DMS79 treated with DMSO at 0.1 percent for 48 hours (cell line): ENCODE results near the gene HSPA6.
A peak's percentile ranks its signal among the peaks of the same experiment; 100 is the strongest.
"Not testable (repeated sequence)": the region's sequence is repeated elsewhere in the genome, so short reads cannot be mapped to it uniquely, and the experiment has no call there.

Experiments
- DNase-seq: peaks from one replicate; lab custom pipeline; 2025; lab: John Stamatoyannopoulos, UW

The HSPA6 gene

DNA sequence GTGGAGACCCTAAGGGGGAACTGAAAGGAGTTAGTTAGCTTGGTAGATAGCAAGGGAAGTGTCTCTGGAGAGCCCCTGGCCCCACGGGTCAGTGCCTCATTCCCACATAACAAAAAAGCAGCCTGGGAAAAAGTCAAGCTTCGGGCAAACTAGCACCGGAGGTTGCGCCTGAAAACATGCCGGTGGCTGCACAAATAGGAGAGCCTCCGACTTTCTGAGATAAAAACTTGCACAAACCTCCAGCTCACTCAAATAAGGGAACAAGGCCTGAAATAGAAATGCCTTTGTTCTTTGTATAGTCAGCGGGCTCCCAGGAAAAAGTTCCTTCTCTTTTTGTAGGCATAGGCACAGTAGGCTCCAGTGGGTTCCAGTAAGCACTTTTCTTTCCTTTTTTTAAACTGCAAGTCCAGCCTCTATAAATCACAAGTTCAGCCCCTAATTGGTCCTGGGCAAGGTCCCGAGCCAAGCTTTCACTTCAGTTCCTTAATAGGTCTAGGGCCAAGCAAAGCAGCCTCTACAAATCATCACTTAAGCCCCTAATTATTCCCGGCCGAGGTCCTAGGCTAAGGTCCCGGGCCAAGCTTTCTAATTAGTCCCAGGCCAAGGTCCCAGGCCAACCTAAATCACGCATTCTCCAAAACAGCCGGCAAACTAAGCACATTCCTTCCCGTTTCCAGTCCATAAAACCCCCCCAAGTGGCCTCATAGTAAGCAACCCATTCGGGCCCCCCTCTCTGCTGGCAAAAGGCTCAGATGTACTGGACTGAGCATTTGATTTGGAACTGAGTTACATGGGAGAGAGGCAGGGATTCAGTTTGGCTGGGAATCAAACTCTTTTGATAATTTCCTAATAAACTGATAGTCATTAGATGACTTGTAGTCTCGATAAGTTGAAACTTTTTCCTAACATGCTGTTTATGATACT is 8.6 kb downstream of the HSPA6 start:
- DNase-seq, result not testable (repeated sequence)

DNA sequence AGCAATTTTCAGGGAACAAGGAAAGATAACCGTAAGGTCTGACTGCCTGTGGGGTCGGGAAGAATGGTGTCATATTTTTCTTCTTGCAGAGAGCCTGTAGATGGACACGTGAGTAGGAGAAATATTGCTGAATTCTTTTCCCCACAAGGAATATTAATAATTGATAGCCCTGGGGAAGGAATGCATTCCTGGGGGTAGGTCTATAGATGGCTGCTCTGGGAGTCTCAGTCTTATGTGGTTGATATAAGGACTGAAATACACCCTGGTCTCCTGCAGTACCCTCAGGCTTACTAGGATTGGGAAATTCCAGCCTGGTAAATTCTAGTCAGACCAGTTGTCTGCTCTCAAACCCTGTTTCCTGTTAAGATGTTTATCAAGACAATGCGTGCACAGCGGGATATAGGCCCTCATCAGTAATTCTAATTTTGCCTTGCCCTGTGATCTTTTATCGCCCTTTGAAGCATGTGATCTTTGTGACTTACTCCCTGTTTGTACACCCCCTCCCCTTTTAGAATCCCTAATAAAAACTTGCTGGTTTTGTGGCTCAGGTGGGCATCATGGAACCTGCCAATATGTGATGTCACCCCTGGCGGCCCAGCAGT is 12.8 kb downstream of the HSPA6 start:
- not testable (repeated sequence) for DNase-seq

GRCh38 chr1:161538925-161539479 is 14.7 kb downstream of the HSPA6 start:
- not testable (repeated sequence) for DNase-seq

DNA sequence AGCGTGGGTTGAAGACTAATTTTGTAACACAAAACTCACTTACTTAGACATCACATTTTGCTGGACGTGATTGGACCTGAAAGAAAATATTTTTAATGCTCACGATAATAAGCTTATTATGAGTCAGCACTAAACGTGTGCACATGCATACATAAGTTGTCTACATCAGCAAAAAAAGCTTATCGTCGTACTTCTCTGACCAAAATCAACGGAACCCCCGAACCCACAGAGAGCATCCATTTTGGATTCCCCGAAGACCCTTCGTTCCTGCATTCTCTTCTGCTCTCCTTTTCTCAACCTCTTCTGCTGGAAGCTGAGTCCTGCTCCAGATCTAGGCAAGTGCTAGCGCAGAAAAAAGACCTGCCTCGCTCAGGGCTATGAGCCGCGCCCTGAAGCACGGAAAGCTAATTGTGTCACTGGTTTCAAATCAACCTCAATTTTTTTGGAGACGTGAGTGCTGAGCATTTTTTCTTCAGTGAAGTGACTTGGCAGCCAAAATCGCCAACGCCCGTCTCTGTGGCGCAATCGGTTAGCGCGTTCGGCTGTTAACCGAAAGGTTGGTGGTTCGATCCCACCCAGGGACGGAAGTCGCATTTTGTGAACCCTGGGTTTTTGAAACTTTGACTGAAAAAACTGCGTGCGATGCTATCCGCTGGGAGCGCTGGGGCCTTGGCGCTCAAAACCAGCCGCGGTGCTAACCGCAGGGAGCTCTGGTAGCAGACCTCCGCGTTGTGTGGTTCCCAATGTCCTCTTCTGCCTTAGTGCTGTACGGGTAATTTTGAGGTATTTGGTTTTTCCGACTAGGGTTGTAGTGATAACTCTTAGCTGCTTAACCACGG is 15.6 kb downstream of the HSPA6 start:
- peak; percentile 53 for DNase-seq

DNA sequence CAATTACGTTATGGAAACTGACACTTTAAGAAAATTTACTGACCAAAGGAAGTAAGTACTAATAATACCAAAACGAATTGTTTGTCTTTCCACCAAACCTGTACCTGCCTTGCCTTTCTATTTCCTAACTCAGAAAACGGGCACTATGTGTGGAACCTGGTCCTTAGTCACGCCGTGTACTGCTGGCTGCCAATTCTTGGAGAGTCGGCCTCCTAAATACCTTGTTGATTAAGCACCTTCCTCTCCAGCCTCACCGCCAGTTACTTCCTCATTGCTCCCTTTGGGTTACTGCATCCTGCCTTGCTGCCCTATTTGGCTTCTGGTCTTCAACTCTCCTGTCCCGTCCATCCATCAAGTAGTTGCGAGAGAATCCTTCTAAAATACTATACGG is 16.2 kb downstream of the HSPA6 start:
- DNase-seq, result not testable (repeated sequence)

- not testable (repeated sequence) for DNase-seq
Measured at GRCh38 chr1:161542091-161542559, 17.8 kb downstream of the HSPA6 start.

- DNase-seq, result not testable (repeated sequence)
Measured at GRCh38 chr1:161543125-161543524, 18.8 kb downstream of the HSPA6 start.

GRCh38 chr1:161545005-161545731 is 20.8 kb downstream of the HSPA6 start:
- DNase-seq, result not testable (repeated sequence)

DNA sequence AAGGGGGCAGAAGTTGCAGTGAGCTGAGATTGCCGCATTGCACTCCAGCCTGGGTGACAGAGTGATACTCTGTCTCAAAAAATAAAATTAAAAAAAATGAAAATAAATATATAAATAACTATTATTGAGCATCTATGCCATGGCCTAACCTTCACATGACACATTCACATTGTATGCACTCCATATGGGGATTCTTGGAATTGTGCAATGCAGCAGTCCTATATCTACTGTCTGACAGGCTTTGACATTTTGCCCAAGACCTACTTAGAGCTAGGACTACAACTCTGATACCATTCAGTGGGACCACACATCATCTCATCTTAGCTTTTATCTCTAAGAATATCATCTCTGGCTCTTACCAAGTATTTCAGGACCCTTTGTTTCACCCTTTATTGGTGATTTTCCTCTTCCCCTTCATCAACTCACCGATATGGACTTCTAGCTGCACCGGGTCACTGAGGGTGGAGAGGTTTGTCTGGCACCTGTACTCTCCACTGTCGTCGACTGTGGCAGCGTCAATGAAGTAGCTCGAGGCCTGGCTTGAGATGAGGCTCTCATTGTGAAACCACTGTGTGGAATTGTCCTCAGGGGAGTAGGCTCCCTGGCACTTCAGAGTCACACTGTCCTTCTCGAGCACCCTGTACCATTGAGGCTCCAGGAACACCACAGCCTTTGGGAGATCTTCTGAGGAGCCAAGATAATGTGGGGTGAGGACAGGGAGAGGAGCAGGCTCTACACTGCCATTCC is 23.8 kb downstream of the HSPA6 start:
- DNase-seq, result not testable (repeated sequence)

GRCh38 chr1:161548749-161549406 is 24.5 kb downstream of the HSPA6 start:
- DNase-seq, result not testable (repeated sequence)

DNA sequence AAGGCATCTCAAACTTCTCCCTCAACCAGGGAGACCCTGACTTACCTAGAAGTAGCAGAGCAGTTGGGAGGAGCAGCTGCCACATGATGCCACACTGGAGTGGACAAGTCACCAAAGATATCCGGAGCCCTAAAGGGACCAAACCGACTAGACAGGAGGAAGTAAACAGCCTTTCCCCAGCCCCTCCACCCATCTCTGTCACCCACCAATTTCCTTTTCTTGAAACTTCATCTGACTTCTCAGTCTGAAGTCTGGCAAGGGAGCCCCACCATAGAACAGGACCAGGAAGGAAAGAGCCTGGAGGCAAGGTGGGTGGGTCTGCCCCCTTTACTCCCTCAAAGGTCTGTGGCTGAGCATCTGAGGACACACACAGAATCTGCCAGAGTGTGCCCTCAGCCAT is 25.3 kb downstream of the HSPA6 start, which contains the start of gene FCGR3A:
Gene FCGR3A (minus strand): TSS at position 167 of the 400 bp plus-strand sequence. CDS start 82 bp downstream, at position 85.
- DNase-seq, result no peak

DNA sequence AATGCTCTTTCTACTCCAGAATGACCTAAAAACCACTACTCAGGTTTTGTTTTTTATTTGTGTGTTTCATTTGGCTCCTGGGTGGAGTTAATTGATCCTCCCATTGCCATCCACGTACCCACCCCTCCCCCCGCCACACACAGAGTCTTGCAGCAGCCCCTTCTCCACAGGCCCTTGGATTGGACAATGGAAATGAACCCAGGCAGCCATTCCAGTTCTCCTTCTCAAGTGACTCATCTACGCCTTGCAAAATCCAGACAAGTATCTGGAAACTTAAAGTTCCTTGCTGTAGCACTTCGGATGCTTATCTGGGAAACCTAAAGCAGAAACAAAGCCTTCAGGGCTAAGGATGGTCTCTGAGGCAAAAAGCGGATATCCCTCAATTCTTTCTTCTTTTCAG is 26.6 kb downstream of the HSPA6 start:
- not testable (repeated sequence) for DNase-seq

DNA sequence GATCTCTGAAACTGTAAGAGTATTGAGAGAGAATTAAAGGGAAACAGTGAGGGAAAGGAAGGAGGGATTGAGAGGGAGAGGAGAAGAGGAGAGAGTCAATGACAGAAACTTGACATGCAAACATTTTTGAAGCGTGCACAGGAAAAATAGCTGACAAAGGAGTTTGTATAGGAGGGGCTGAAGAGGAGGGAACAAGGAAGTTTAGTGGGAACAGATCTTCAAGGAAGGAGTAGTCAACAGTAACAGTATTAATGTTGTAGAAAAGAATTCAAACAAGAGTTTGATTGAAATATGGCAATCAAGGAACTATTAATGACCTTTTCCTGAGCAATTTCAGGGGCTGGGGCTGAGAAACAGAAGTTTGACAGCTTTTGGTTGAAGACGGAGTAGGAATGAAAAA is 29.3 kb downstream of the HSPA6 start:
- not testable (repeated sequence) for DNase-seq

DNA sequence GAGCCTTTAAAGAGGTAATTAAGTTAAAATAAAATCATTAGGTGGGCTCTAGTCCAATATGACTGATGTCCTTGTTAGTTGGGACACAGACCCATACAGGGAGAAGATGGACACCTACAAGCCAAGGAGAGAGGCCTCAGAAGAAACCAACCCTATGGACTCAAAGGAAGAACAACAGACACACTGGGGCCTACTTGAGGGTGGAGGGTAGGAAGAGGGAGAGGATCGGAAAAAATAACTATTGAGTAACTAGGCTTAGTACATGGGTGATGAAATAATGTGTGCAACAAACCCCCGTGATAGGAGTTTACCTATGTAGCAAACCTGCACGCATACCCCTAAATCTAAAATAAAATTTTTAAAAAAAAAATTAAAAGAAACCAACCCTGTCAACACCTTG is 30.0 kb downstream of the HSPA6 start:
- DNase-seq, result not testable (repeated sequence)

DNA sequence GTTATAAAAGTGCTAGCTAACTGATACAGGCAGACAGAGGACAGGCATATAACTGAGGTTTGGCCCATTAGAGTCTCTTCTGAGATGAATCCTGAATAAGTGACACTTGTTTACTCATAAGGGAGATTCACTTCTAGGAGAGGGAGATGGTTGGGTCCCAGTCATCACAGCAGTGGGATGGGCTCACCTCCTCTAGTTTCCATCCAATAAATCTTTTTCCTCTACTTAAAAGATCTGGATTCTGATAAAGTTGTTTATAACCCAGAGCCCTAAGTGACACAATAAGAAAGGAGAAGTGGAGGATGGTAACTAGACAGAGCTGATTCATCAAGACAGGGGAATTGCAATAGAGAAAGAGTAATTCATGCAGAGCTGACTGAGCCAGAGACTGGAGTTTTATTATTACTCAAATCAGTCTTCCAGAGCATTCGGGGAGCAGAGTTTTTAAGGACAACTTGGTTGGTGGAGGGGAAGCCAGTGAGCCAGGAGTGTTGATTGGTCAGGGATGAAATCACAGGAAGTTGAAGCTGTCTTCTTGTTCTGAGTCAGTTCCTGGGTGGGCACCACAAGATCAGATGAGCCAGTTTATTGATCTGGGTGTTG is 30.6 kb downstream of the HSPA6 start:
- not testable (repeated sequence) for DNase-seq

- DNase-seq, result not testable (repeated sequence)
Measured at GRCh38 chr1:161556143-161556542, 31.8 kb downstream of the HSPA6 start.

DNA sequence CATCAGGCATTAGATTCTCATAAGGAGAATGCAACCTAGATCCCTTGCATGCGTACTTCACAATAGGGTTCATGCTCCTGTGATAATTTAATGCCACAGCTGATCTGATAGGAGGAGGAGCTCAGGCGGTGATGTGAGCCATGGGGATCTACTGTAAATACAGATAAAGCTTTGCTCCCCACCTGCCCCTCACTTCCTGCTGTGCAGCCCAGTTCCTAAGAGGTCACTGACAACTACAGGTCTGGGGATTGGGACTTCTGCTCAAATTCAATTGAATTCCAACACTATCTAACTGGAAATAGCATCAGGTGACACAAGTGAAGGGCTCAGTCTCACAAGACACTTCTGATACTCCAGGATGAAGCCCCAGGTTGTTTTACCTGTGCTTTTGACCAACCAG is 32.6 kb downstream of the HSPA6 start:
- not testable (repeated sequence) for DNase-seq

DNA sequence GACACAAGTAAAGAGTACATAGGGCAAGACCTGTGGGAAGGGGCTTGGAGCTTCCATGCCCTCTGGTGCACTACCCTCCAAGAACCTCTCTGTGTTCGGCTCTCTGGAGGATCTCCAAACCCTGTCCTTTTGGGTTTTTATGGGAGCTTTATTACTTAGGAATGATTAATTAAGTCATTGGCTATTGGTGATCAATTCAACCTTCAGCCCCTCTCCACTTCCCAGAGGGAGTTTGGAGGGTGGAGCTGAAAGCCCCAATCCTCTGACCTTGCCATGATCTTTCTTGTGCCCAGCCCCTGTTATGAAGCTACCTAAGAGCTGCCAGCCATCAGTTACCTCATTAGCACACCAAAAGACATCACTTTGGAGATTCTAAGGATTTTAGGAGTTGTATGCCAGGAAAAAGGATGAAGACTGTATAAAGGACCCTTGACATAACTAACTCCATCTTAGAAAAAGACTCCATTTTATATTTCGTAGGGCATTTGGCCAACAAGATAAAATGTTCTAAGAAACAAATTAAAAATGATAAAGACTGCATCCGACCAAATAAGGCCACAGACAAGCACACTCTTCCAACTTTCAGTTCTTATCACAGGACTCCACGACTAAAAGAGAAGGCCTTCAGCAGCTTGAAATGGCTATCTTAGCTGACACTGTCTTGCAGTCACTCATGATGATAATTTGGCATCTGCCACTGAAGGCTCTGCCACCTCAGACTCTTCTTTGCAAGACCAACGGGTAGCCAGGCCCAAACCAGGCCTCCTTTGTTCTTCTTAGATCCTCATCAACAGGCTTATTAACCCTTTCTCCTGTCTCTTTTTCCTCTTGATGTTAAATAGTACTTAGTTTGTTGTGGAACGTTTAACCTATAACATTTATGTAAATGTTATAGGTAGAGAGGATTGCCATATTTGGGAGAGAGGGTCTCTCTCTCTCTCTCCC is 33.4 kb downstream of the HSPA6 start:
- not testable (repeated sequence) for DNase-seq
